Central memory CD8-positive, alpha-beta T cell (primary cell): ENCODE results near the gene ZNF24.

ENCODE experiments used
- ATAC-seq: fragments of 150-1000 bp; cut with Tn5 transposase; replicated peaks from 2 replicates; pipeline ENCODE4 v1.10.0; 2022; ENCODE audit warnings: mild to moderate bottlenecking, moderate FRiP score, moderate number of reproducible peaks; ENCODE audit not compliant: poor library complexity, severe bottlenecking; ENCODE audit errors: extremely low read depth
- DNase-seq, 2 donors: peaks; one replicate each; pipeline ENCODE4 v3.0.0; 2021; ENCODE audit warnings: low spot score in 2 of 2
- H3K27ac Mint-ChIP-seq: one replicate; pipeline ENCODE4 v1.8.0; 2022; ENCODE audit warnings: low read depth, mild to moderate bottlenecking, moderate library complexity, mixed read lengths
- H3K27me3 Mint-ChIP-seq: one replicate; pipeline ENCODE4 v1.8.0; 2022; ENCODE audit warnings: mixed read lengths
- H3K36me3 Mint-ChIP-seq: one replicate; pipeline ENCODE4 v1.8.0; 2022; ENCODE audit warnings: mild to moderate bottlenecking, moderate library complexity, mixed read lengths; ENCODE audit not compliant: insufficient read depth
- H3K4me1 Mint-ChIP-seq: one replicate; pipeline ENCODE4 v1.8.0; 2022; ENCODE audit warnings: mixed read lengths
- H3K4me3 Mint-ChIP-seq: one replicate; pipeline ENCODE4 v1.8.0; 2022; ENCODE audit warnings: mild to moderate bottlenecking, moderate library complexity, mixed read lengths
- H3K9me3 Mint-ChIP-seq: one replicate; pipeline ENCODE4 v1.8.0; 2022; ENCODE audit warnings: mixed read lengths

The ZNF24 gene

DNA sequence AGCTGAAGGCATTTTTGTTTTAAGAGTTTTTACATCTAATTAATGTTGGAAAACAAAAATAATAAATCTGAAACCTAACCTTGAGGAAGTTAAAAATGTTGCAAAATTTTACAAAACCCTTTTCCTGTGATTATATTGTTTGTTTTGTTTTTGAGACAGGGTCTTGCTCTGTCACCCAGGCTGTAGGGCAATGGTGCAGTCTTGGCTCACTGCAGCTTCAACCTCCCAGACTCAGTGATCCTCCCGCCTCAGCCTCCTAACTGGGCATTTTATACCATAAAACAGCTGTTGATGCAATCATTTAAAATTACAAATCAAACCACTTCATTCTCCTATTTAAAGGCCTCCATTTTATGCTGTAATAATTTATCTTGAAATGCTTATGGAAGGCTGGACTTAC is 1.7 kb upstream of the ZNF24 start:
- no peaks in the 10 kb centered on the region for H3K27me3 Mint-ChIP-seq

GRCh38 chr18:35345460-35345921 is 1.3 kb upstream of the ZNF24 start:
- peaks cover 20% of the 10 kb centered on the region for H3K36me3 Mint-ChIP-seq
- no peak for ATAC-seq
- peak overlapping the region; percentile 96 for H3K27ac Mint-ChIP-seq

More for the DNA sequence above, 1.7 kb upstream of the ZNF24 start:
- H3K4me1 Mint-ChIP-seq, result peaks cover 24% of the 10 kb centered on the region
- peak overlapping the region; percentile 96 for H3K27ac Mint-ChIP-seq
- ATAC-seq (no peak), DNase-seq (no peak)
- peak overlapping the region; percentile 97 for H3K4me3 Mint-ChIP-seq
- no peaks in the 10 kb centered on the region for H3K9me3 Mint-ChIP-seq
- peaks cover 18% of the 10 kb centered on the region for H3K36me3 Mint-ChIP-seq

GRCh38 chr18:35344736-35345459 is 678 bp upstream of the ZNF24 start:
- H3K36me3 Mint-ChIP-seq, result peaks cover 26% of the 10 kb centered on the region

More at GRCh38 chr18:35345460-35345921, 1.3 kb upstream of the ZNF24 start:
- Mint-ChIP-seq H3K4me3 (peak overlapping the region; percentile 97), H3K27me3 (no peaks in the 10 kb centered on the region), H3K4me1 (peaks cover 24% of the 10 kb centered on the region), H3K9me3 (no peaks in the 10 kb centered on the region)
- DNase-seq, result no peak

GRCh38 chr18:35343488-35343935 is 708 bp downstream of the ZNF24 start:
- H3K4me1 Mint-ChIP-seq, result peaks cover 42% of the 10 kb centered on the region
- H3K36me3 Mint-ChIP-seq, result peaks cover 39% of the 10 kb centered on the region
- peak overlapping the region; percentile 97 for H3K4me3 Mint-ChIP-seq
- no peak for ATAC-seq
- peak overlapping the region; percentile 96 for H3K27ac Mint-ChIP-seq
- no peaks in the 10 kb centered on the region for H3K27me3 Mint-ChIP-seq
- H3K9me3 Mint-ChIP-seq, result no peaks in the 10 kb centered on the region
- no peak for DNase-seq

More at GRCh38 chr18:35344736-35345459, 678 bp upstream of the ZNF24 start:
- Mint-ChIP-seq H3K4me3 (peak overlapping the region; percentile 97), H3K27ac (peak overlapping the region; percentile 96), H3K4me1 (peaks cover 29% of the 10 kb centered on the region), H3K9me3 (no peaks in the 10 kb centered on the region), H3K27me3 (no peaks in the 10 kb centered on the region)
- ATAC-seq (no peak), DNase-seq (no peak)

DNA sequence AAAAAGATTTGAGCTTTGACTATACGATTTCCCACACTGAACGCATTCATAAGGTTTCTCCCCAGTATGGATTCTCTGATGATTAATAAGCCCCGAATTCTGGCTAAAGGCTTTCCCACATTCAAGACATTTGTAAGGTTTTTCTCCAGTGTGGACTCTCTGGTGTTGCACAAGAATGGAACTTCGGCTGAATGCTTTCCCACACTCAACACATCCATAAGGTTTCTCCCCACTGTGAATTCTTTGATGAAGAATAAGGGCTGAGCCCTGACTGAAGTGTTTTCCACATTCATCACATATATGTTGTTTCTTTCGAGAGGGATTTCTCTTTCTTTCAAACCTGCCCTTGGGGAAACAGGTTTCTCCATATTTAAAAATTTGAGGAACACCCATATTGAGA is 6.9 kb downstream of the ZNF24 start:
- H3K4me1 Mint-ChIP-seq, result peaks cover 49% of the 10 kb centered on the region
- H3K27ac Mint-ChIP-seq, result no peak overlapping the region
- no peak for ATAC-seq
- H3K36me3 Mint-ChIP-seq, result peaks cover 74% of the 10 kb centered on the region
- H3K27me3 Mint-ChIP-seq, result no peaks in the 10 kb centered on the region
- no peaks in the 10 kb centered on the region for H3K9me3 Mint-ChIP-seq
- DNase-seq, result no peak
- no peak overlapping the region for H3K4me3 Mint-ChIP-seq

- ATAC-seq (no peak), DNase-seq (no peak)
- Mint-ChIP-seq H3K27me3 (no peaks in the 10 kb centered on the region), H3K36me3 (peaks cover 71% of the 10 kb centered on the region), H3K9me3 (no peaks in the 10 kb centered on the region), H3K4me1 (peaks cover 46% of the 10 kb centered on the region), H3K27ac (no peak overlapping the region), H3K4me3 (no peak overlapping the region)
These were observed 8.4 kb downstream of the ZNF24 start for GRCh38 chr18:35335866-35336265.

DNA sequence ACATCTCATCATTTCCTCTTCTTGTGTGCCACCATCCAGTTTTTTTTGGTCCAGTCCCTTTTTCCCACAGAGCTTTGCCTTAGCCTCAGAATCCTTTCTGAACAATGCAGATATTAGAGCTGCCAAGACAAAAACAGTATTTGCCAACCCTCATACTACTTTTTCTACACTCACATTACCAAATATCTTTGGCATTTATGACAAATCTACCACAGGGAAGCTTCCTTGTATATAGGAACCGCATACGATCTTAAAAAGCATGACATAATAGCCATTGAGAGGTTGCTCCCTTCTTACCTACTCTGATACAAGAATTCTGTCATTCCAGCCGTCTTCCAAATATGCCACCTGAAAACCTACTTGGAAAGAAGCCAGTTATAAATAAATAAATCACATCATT is 9.4 kb downstream of the ZNF24 start:
- Mint-ChIP-seq H3K4me3 (no peak overlapping the region), H3K9me3 (no peaks in the 10 kb centered on the region), H3K4me1 (peaks cover 40% of the 10 kb centered on the region), H3K27ac (no peak overlapping the region), H3K27me3 (no peaks in the 10 kb centered on the region), H3K36me3 (peaks cover 63% of the 10 kb centered on the region)
- ATAC-seq, result no peak
- no peak for DNase-seq

DNA sequence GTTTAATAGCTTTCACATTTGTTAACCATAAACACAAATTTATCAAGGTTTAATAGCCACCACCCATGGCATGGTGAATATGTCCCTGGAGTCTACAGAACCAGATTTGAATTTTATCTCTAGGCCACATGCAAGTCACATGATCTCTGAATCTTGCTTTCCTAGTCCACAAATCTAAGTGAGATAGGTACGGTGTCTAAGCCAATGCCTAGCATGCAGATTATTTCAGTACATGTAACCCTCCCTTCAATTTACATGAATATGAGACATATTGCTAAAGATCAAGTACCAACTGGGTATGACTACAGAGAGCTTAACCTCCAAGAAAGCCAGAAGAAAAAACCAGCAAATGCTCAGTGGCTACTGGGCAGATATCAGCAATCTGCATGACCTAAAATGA is 10.0 kb downstream of the ZNF24 start:
- no peaks in the 10 kb centered on the region for H3K27me3 Mint-ChIP-seq
- H3K4me1 Mint-ChIP-seq, result peaks cover 34% of the 10 kb centered on the region
- DNase-seq (no peak), ATAC-seq (no peak)
- peaks cover 57% of the 10 kb centered on the region for H3K36me3 Mint-ChIP-seq
- H3K9me3 Mint-ChIP-seq, result no peaks in the 10 kb centered on the region
- H3K4me3 Mint-ChIP-seq, result no peak overlapping the region
- H3K27ac Mint-ChIP-seq, result no peak overlapping the region

GRCh38 chr18:35331367-35332087 is 12.7 kb downstream of the ZNF24 start:
- Mint-ChIP-seq H3K36me3 (peaks cover 31% of the 10 kb centered on the region), H3K27me3 (no peaks in the 10 kb centered on the region), H3K4me1 (peaks cover 22% of the 10 kb centered on the region), H3K4me3 (no peak overlapping the region), H3K9me3 (no peaks in the 10 kb centered on the region), H3K27ac (no peak overlapping the region)
- DNase-seq (no peak), ATAC-seq (no peak)

DNA sequence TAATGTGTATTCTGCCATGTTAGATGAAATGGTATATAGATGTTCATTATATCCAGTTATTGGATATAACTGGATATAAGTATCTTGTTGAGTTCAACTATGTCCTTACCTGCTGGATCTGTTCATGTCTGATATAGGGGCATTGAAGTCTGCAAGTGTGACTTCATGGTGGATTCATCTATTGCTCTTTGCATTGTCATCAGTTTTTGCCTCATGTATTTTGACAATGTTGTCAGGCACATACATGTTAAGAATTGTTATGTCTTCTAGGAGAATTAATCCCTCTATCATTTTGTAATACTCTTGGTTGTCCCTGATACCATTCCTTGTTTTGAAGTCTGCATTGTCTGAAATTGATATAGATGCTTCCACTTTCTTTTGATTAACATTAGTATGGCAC is 15.4 kb downstream of the ZNF24 start:
- H3K4me1 Mint-ChIP-seq, result peaks cover 13% of the 10 kb centered on the region
- no peak for DNase-seq
- H3K36me3 Mint-ChIP-seq, result peaks cover 10% of the 10 kb centered on the region
- no peak overlapping the region for H3K27ac Mint-ChIP-seq
- ATAC-seq, result no peak
- no peaks in the 10 kb centered on the region for H3K27me3 Mint-ChIP-seq
- no peaks in the 10 kb centered on the region for H3K9me3 Mint-ChIP-seq
- no peak overlapping the region for H3K4me3 Mint-ChIP-seq

- Mint-ChIP-seq H3K9me3 (no peaks in the 10 kb centered on the region), H3K36me3 (no peaks in the 10 kb centered on the region), H3K27me3 (no peaks in the 10 kb centered on the region), H3K4me3 (no peak overlapping the region), H3K27ac (no peak overlapping the region), H3K4me1 (no peaks in the 10 kb centered on the region)
- no peak for DNase-seq
- ATAC-seq, result no peak
These were observed 17.4 kb downstream of the ZNF24 start for GRCh38 chr18:35326695-35327387.

DNA sequence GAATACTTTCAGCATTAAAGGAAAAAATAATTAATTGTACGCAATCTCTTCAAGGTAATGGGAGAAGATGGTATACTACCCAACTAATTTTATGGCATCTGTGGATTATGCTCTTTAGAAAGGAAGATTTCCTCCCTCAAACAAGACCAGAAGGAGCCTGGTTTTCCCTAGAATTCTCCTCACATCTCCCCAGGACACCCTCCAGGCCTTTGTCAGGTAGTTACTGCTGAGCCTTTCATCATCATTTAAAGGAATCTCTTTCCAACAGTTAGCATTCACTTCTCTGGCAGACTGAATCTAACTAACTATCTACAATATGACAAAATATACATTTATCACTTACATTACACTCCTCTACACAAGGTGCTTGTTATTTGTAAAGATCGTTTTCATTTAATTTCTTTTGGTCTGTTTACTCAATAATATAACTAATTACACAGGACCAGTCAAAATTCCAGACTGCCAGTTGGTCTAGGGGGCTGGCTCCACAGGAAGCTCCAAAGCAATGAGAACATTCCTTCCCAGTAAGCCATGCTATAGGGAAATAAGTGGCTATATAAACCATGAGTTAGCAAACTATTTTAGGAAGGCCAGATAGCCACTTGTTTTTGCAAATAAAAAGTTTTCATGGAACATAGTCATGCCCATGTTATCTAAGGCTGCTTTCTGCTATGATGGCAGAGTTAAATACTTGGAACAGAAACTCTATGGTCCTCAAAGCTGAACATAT is 19.1 kb downstream of the ZNF24 start:
- no peaks in the 10 kb centered on the region for H3K27me3 Mint-ChIP-seq
- no peak overlapping the region for H3K4me3 Mint-ChIP-seq
- no peak for ATAC-seq
- no peak overlapping the region for H3K27ac Mint-ChIP-seq
- H3K4me1 Mint-ChIP-seq, result no peaks in the 10 kb centered on the region
- no peak for DNase-seq
- H3K36me3 Mint-ChIP-seq, result no peaks in the 10 kb centered on the region
- H3K9me3 Mint-ChIP-seq, result no peaks in the 10 kb centered on the region
